Activated CD8-positive, alpha-beta memory T cell treated with anti-CD3 and anti-CD28 coated beads for 24 hours (primary cell): ENCODE data around the gene ACTL7B.
"Not testable (repeated sequence)": the region's sequence is repeated elsewhere in the genome, so short reads cannot be mapped to it uniquely, and the experiment has no call there.

Experiments
- DNase-seq: peaks from one replicate; pipeline ENCODE4 v3.0.0-alpha.2; 2020

ACTL7B gene

GRCh38 chr9:108842610-108843295 lies 13.0 kb downstream of the ACTL7B start:
- no peak for DNase-seq

GRCh38 chr9:108839561-108839960 lies 16.2 kb downstream of the ACTL7B start:
- not testable (repeated sequence) for DNase-seq

GRCh38 chr9:108838017-108838416 lies 17.8 kb downstream of the ACTL7B start:
- DNase-seq = no peak

GRCh38 chr9:108837530-108837929 lies 18.3 kb downstream of the ACTL7B start:
- DNase-seq = no peak

- no peak for DNase-seq
Measured at GRCh38 chr9:108836781-108837180, 19.0 kb downstream of the ACTL7B start.

GRCh38 chr9:108836319-108836718 lies 19.5 kb downstream of the ACTL7B start:
- no peak for DNase-seq

- no peak for DNase-seq
Measured at GRCh38 chr9:108835831-108836230, 20.0 kb downstream of the ACTL7B start.

GRCh38 chr9:108834959-108835665 lies 20.7 kb downstream of the ACTL7B start:
- no peak for DNase-seq

GRCh38 chr9:108832179-108832500 lies 23.6 kb downstream of the ACTL7B start:
- DNase-seq = no peak

GRCh38 chr9:108831496-108832178 lies 24.1 kb downstream of the ACTL7B start:
- no peak for DNase-seq

GRCh38 chr9:108830272-108830671 lies 25.5 kb downstream of the ACTL7B start:
- DNase-seq = no peak

GRCh38 chr9:108823829-108824228 lies 32.0 kb downstream of the ACTL7B start:
- DNase-seq = no peak

GRCh38 chr9:108816037-108816436 lies 39.7 kb downstream of the ACTL7B start:
- DNase-seq = no peak

- DNase-seq = no peak
Measured at GRCh38 chr9:108815156-108815555, 40.6 kb downstream of the ACTL7B start.

- no peak for DNase-seq
Measured at GRCh38 chr9:108813951-108814601, 41.7 kb downstream of the ACTL7B start.

- no peak for DNase-seq
Measured at GRCh38 chr9:108812396-108813025, 43.3 kb downstream of the ACTL7B start.

GRCh38 chr9:108811944-108812343 lies 43.8 kb downstream of the ACTL7B start:
- no peak for DNase-seq

GRCh38 chr9:108809269-108809668 lies 46.5 kb downstream of the ACTL7B start:
- no peak for DNase-seq
